K562 (cell line): Measurements from ENCODE around the gene GLIPR1L2. TPM values are rescaled to one million over a fixed set of nuclear protein-coding genes. Genes with fewer than 3 reads are reported as not detected.

Experiments used
- ATAC-seq: fragments of 200-7000 bp; cut with Tn5 transposase; 3 replicates; pipeline ENCODE4 v1.9.1; 2020; ENCODE audit warnings: moderate library complexity
- BruUV-seq: library from RNA; stranded (reverse); fragments of 400-500 nt; replicated peaks from 2 replicates; lab custom pipeline; 2021; lab: Mats Ljungman, UMichigan
- CTCF ChIA-PET: fragments of 300-600 bp; formaldehyde crosslinking; extraction: SDS; loops from one replicate; lab custom pipeline; 2021; ENCODE audit warnings: low intra/inter-chr PET ratio; lab: Yijun Ruan, JAX
- POLR2A ChIA-PET: fragments of 300-600, 350-650 bp; sonication (Branson Sonifier 250); formaldehyde crosslinking; extraction: SDS; loops from one replicate; lab custom pipeline; 2021; ENCODE audit warnings: antibody characterized with exemption, inconsistent platforms; lab: Yijun Ruan, JAX
- DNase-seq, 4 experiments: peaks; one replicate each; pipeline versions ENCODE4 v3.0.0 to v3.0.0-alpha.2; 2011 to 2018; ENCODE audit warnings: low spot score in 3 of 4, mixed read lengths in 3 of 4; ENCODE audit errors: extremely low read depth in 1 of 4
- FAIRE-seq: peaks from 2 replicates; lab custom pipeline; 2011; peaks lifted over from hg19 to GRCh38; lab: Jason Lieb, UNC
- H2AFZ ChIP-seq: 2 replicates; pipeline ENCODE4 v1.6.0; 2011; ENCODE audit warnings: low read depth, low read length, control low read depth, inconsistent platforms
- H3K27ac ChIP-seq: fragments of 200-600 bp; 3 replicates; pipeline ENCODE4 v1.8.0; 2011; ENCODE audit warnings: low read depth, mild to moderate bottlenecking, control low read depth, inconsistent platforms, low read length, moderate library complexity, mixed read lengths; ENCODE audit errors: extremely low read depth
- H3K27me3 ChIP-seq, 2 experiments: fragments of 300-600 bp in 1 of 2; 2 replicates in 1 of 2; 3 replicates in 1 of 2; pipeline versions ENCODE4 v1.6.0 to v1.8.0; 2011; ENCODE audit warnings: inconsistent platforms in 2 of 2, low read length in 2 of 2, mild to moderate bottlenecking in 1 of 2, mixed read lengths in 1 of 2, moderate library complexity in 1 of 2; ENCODE audit not compliant: control insufficient read depth in 2 of 2, insufficient read depth in 2 of 2
- H3K36me3 ChIP-seq: fragments of 300-600 bp; 3 replicates; pipeline ENCODE4 v1.8.0; 2011; ENCODE audit warnings: mild to moderate bottlenecking, low read length, inconsistent platforms; ENCODE audit not compliant: control insufficient read depth, insufficient read depth
- H3K4me1 ChIP-seq, 2 experiments: fragments of 200-600 bp in 1 of 2; replicated peaks in 1 of 2; 2 replicates in 1 of 2; 3 replicates in 1 of 2; pipeline versions ENCODE4 v1.5.1 to v1.8.0; 2011; ENCODE audit warnings: inconsistent platforms in 2 of 2, low read length in 2 of 2, mild to moderate bottlenecking in 1 of 2, mixed read lengths in 1 of 2, moderate library complexity in 1 of 2; ENCODE audit not compliant: control insufficient read depth in 2 of 2, insufficient read depth in 2 of 2
- H3K4me2 ChIP-seq: 2 replicates; pipeline ENCODE4 v1.6.1; 2011; ENCODE audit warnings: low read length, control low read depth, inconsistent platforms, mixed read lengths; ENCODE audit not compliant: insufficient read depth
- H3K4me3 ChIP-seq: fragments of 200-600 bp; sonication (generic), shearing (Covaris generic); 2 replicates; pipeline ENCODE4 v1.5.1; 2016; ENCODE audit warnings: control low read depth, inconsistent platforms
- H3K79me2 ChIP-seq: fragments of 200-600 bp; 3 replicates; pipeline ENCODE4 v1.8.0; 2011; ENCODE audit warnings: low read length, inconsistent platforms; ENCODE audit not compliant: control insufficient read depth, insufficient read depth
- H3K9ac ChIP-seq, 2 experiments: 2 replicates each; pipeline versions ENCODE4 v1.6.0 to v1.6.1; 2011; ENCODE audit warnings: low read depth in 2 of 2, low read length in 2 of 2, control low read depth in 1 of 2, inconsistent platforms in 1 of 2, mild to moderate bottlenecking in 1 of 2, mixed read lengths in 1 of 2; ENCODE audit not compliant: insufficient read depth in 1 of 2
- H3K9me1 ChIP-seq: one replicate; pipeline ENCODE4 v1.6.0; 2011; ENCODE audit warnings: inconsistent platforms, mild to moderate bottlenecking, low read length, moderate library complexity; ENCODE audit not compliant: control insufficient read depth, insufficient read depth
- H3K9me3 ChIP-seq: replicated peaks from 2 replicates; pipeline ENCODE4 v1.5.1; 2011; ENCODE audit warnings: low read depth, low read length, inconsistent platforms; ENCODE audit not compliant: control insufficient read depth, insufficient read depth
- H4K20me1 ChIP-seq: replicated peaks from 2 replicates; pipeline ENCODE4 v1.6.1; 2011; ENCODE audit warnings: low read length, inconsistent platforms, mixed read lengths; ENCODE audit not compliant: control insufficient read depth, insufficient read depth
- DACH1 ChIP-seq: fragments of 450-650 bp; IDR thresholded peaks from 2 replicates; pipeline ENCODE4 v1.6.1; 2018; ENCODE audit not compliant: partially characterized antibody
- ERF ChIP-seq: fragments of 450-650 bp; formaldehyde crosslinking; IDR thresholded peaks from 2 replicates; pipeline ENCODE4 v1.4.0; 2020; ENCODE audit warnings: mild to moderate bottlenecking, mixed read lengths
- FOXJ3 ChIP-seq: sonication (generic); formaldehyde crosslinking; IDR thresholded peaks from 2 replicates; pipeline ENCODE4 v1.4.0; 2020; ENCODE audit warnings: mild to moderate bottlenecking, missing genetic modification reagents
- KLF6 ChIP-seq: fragments of 250-450 bp; sonication (Bioruptor Pico); IDR thresholded peaks from 2 replicates; pipeline ENCODE4 v1.4.0; 2020; ENCODE audit warnings: mild to moderate bottlenecking, moderate library complexity, borderline replicate concordance
- MAFG ChIP-seq: fragments of 450-650 bp; conservative IDR thresholded peaks from 2 replicates; pipeline ENCODE4 v1.6.1; 2016; ENCODE audit warnings: missing genetic modification characterization, missing compliant biosample characterization
- NR2F6 ChIP-seq: fragments of 450-650 bp; formaldehyde crosslinking; IDR thresholded peaks from 2 replicates; pipeline ENCODE4 v1.4.0; 2020; ENCODE audit warnings: mild to moderate bottlenecking
- PML ChIP-seq: IDR thresholded peaks from 2 replicates; pipeline ENCODE4 v1.6.1; 2012; ENCODE audit warnings: low read length, inconsistent platforms
- SMAD3 ChIP-seq: fragments of 450-650 bp; formaldehyde crosslinking; conservative IDR thresholded peaks from 2 replicates; pipeline ENCODE4 v1.4.0; 2020; ENCODE audit warnings: mild to moderate bottlenecking
- SP2 ChIP-seq: IDR thresholded peaks from 2 replicates; pipeline ENCODE4 v1.6.1; 2011; ENCODE audit warnings: mild to moderate bottlenecking, low read depth, low read length, moderate library complexity; ENCODE audit not compliant: poor library complexity, severe bottlenecking; ENCODE audit errors: extremely low read depth
- ZFP1 ChIP-seq: fragments of 450-650 bp; formaldehyde crosslinking; IDR thresholded peaks from 2 replicates; pipeline ENCODE4 v1.4.0; 2020; ENCODE audit warnings: mild to moderate bottlenecking, mixed read lengths
- ZNF57 ChIP-seq: fragments of 450-650 bp; formaldehyde crosslinking; IDR thresholded peaks from 2 replicates; pipeline ENCODE4 v1.4.0; 2020; ENCODE audit warnings: mild to moderate bottlenecking, moderate library complexity
- WGBS: fragments of 100-300 bp; shearing (Covaris generic); methylation state at CpG from one replicate; pipeline ENCODE4 v1.1.6; 2016; ENCODE audit warnings: low coverage, mixed read lengths; ENCODE audit not compliant: insufficient coverage; ENCODE audit errors: missing lambda C conversion rate; 5-methylcytosine and 5-hydroxymethylcytosine counted together
- in situ Hi-C: fragments of 300-500 bp; cut with MboI; formaldehyde crosslinking; loops from 4 replicates; pipeline ENCODE4 v1.15.0; 2018; ENCODE audit warnings: inconsistent platforms, mixed read lengths
- intact Hi-C: fragments of 100-400 bp; cut with micrococcal nuclease; formaldehyde crosslinking; loops from 2 replicates; pipeline ENCODE4 v1.14.2; 2022
- polyA plus RNA-seq, 8 experiments: library from polyadenylated mRNA; depleted of rRNA in 4 of 8; stranded (reverse) in 5 of 8; unstranded in 3 of 8; fragments of >200 nt; fragmentation: Nextera tagmentation in 2 of 8; fragmentation: Illumina TruSeq in 1 of 8; extraction: Ambion mirVana in 2 of 8; extraction: Trizol in 1 of 8; gene quantifications; 2 replicates each; pipeline versions ENCODE4 v1.2.1 to v1.2.3, GENCODE V29; 2011 to 2014; ENCODE audit warnings: inconsistent platforms in 1 of 8, missing spikeins in 1 of 8
- total RNA-seq, 7 experiments: library from RNA; depleted of rRNA in 6 of 7; stranded (reverse); fragments of >200 nt in 6 of 7; fragmentation: Illumina TruSeq in 2 of 7; extraction: Trizol in 2 of 7; gene quantifications; 2 replicates each; pipeline versions ENCODE4 v1.2.1 to v1.2.3, GENCODE V29; 2011 to 2021; ENCODE audit warnings: low replicate concordance in 1 of 7
- TF ChIP-seq, protein P1 (sequence below): fragments of 450-650 bp; IDR thresholded peaks from 2 replicates; pipeline ENCODE4 v1.6.1; 2018; ENCODE audit not compliant: partially characterized antibody

Gene GLIPR1L2
- total and polyA plus RNA-seq, 9 of the 15 experiments (the other 6 are each of a cell fraction or from before 2014, with no cell fraction given): not detected

DNA sequence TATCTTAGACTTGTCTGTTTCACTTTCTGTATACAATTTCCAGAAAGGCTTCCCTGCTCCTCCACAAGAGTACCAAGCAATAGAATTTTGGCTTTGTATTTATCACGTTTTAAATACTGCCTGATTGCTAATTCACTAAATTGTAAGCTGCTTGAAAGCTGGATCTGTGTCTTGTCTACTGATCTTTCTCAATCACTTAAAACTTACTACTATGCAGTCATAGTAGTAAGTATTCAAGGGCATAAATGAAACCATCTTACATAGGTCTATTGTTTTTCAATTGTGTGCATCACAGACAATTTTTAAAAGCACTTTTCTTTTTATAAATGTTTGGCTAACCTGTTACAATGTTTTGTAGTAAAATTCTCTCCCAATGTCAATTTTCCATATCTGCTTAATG, 1.2 kb upstream of the GLIPR1L2 start:
- CTCF ChIA-PET: no interaction called here
- no peaks in the 10 kb centered on the region for H3K79me2 ChIP-seq
- no peaks in the 10 kb centered on the region for H3K9me3 ChIP-seq
- no TSS peak for BruUV-seq
- peaks cover 0 to 4% of the 10 kb centered on the region in 2 experiments; a peak in 2 of 5 replicates for H3K4me1 ChIP-seq
- no peak for TF ChIP-seq SP2
- TF ChIP-seq PML: no peak
- no peak for TF ChIP-seq FOXJ3
- TF ChIP-seq ZNF57 (CRISPR knock-in tag): no peak
- TF ChIP-seq MAFG: no peak
- TF ChIP-seq DACH1: no peak
- no peak for TF ChIP-seq SMAD3
- TF ChIP-seq KLF6 (CRISPR knock-in tag): no peak
- TF ChIP-seq, protein P1, sequence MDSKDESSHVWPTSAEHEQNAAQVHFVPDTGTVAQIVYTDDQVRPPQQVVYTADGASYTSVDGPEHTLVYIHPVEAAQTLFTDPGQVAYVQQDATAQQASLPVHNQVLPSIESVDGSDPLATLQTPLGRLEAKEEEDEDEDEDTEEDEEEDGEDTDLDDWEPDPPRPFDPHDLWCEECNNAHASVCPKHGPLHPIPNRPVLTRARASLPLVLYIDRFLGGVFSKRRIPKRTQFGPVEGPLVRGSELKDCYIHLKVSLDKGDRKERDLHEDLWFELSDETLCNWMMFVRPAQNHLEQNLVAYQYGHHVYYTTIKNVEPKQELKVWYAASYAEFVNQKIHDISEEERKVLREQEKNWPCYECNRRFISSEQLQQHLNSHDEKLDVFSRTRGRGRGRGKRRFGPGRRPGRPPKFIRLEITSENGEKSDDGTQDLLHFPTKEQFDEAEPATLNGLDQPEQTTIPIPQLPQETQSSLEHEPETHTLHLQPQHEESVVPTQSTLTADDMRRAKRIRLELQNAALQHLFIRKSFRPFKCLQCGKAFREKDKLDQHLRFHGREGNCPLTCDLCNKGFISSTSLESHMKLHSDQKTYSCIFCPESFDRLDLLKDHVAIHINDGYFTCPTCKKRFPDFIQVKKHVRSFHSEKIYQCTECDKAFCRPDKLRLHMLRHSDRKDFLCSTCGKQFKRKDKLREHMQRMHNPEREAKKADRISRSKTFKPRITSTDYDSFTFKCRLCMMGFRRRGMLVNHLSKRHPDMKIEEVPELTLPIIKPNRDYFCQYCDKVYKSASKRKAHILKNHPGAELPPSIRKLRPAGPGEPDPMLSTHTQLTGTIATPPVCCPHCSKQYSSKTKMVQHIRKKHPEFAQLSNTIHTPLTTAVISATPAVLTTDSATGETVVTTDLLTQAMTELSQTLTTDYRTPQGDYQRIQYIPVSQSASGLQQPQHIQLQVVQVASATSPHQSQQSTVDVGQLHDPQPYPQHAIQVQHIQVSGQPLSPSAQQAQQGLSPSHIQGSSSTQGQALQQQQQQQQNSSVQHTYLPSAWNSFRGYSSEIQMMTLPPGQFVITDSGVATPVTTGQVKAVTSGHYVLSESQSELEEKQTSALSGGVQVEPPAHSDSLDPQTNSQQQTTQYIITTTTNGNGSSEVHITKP: no peak
- TF ChIP-seq NR2F6: no peak
- TF ChIP-seq ZFP1 (CRISPR knock-in tag): no peak
- no peak for TF ChIP-seq ERF (CRISPR knock-in tag)
- TF ChIP-seq, all 486 proteins: peak for 0
- in situ Hi-C loops (no loop called here), intact Hi-C loops (no loop called here)
- ATAC-seq: no peak
- Histone ChIP-seq H3K27ac (no peak overlapping the region), H2AFZ (no peak overlapping the region), H3K27me3 (no peaks in the 10 kb centered on the region), H3K9me1 (no peaks in the 10 kb centered on the region), H3K9ac (no peak overlapping the region), H4K20me1 (no peaks in the 10 kb centered on the region), H3K36me3 (no peaks in the 10 kb centered on the region), H3K4me3 (no peak overlapping the region), H3K4me2 (no peak overlapping the region)
- POLR2A ChIA-PET: no interaction called here
- 0% methylated on average over 1 of the region's 1 CpG for WGBS
- no peak for DNase-seq
- no peak for FAIRE-seq
